ENCODE results near the gene CTDSP2. TPM values are rescaled to one million over a fixed set of nuclear protein-coding genes. Genes with fewer than 3 reads are reported as not detected.

The CTDSP2 gene
- total and polyA plus RNA-seq, 10 of the 15 experiments (the other 5 are each of a cell fraction or from before 2014, with no cell fraction given), result 17.3 to 98.2 (median 54.1) TPM

DNA sequence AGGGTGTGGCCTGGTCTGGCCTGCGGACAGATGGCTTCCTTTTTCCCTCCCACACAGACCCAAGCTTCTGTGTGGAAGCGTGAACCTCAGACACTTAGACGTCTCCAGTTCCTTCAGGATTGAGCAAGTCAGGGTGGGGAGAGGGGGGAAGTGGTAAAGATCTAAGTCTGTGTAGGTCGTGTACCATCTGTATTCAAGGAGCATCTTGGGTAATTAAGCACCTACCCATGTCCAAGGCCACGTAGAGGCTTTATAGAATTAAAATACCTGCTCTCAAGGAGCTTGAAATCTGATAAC lies 29.7 kb downstream of the CTDSP2 start:
- Histone ChIP-seq H3K27me3 (replicated peaks in 1 of 2; ENCODE audit: control insufficient read depth in 2 of 2, insufficient read depth in 2 of 2, low read length in 1 of 2) (no peaks in the 10 kb centered on the region), H3K4me1 (ENCODE audit: control insufficient read depth, insufficient read depth, low read length) (no peaks in the 10 kb centered on the region), H3K4me2 (ENCODE audit: control insufficient read depth, insufficient read depth) (no peak overlapping the region), H3K36me3 (ENCODE audit: control insufficient read depth in 2 of 2, insufficient read depth in 2 of 2, low read length in 1 of 2) (peaks cover 2 to 6% of the 10 kb centered on the region in 2 experiments; a peak in 3 of 4 replicates), H3K4me3 (no peak overlapping the region), H3K79me2 (ENCODE audit: control insufficient read depth, insufficient read depth, low read length) (no peaks in the 10 kb centered on the region), H3K9ac (ENCODE audit: control insufficient read depth, insufficient read depth, low read length) (no peak overlapping the region), H3K9me3 (replicated peaks; ENCODE audit: control insufficient read depth, insufficient read depth, low read length) (no peaks in the 10 kb centered on the region), H2AFZ (ENCODE audit: control insufficient read depth, low read depth, low read length) (no peak overlapping the region), H3K27ac (ENCODE audit: control insufficient read depth, insufficient read depth) (no peak overlapping the region), H4K20me1 (ENCODE audit: control insufficient read depth, insufficient read depth) (no peaks in the 10 kb centered on the region)
- CTCF ChIA-PET, result interaction anchor here (1.2 to 2.6 kb wide), 5 partner anchors 11 to 88 kb away, joined by 3 to 6 read pairs (median 4); no protein-coding TSS in a partner anchor
- no peak for FAIRE-seq
- no TSS peak for BruUV-seq (replicated peaks)
- DNase-seq (ENCODE audit: low read depth, low spot score), result no peak
- SMC1A ChIA-PET (ENCODE audit: uncharacterized antibody, unreplicated experiment), result interaction anchor here (0.6 kb wide), 1 partner anchor 39 kb away, joined by 3 read pairs; no protein-coding TSS in a partner anchor
- RAD21 ChIA-PET (ENCODE audit: unreplicated experiment), result interaction anchor here (1.0 kb wide), 1 partner anchor 101 kb away, joined by 3 read pairs; no protein-coding TSS in a partner anchor
- intact Hi-C loops (cut with micrococcal nuclease; ENCODE audit: unreplicated experiment), result no loop called here
- 49% methylated on average over 5 of the region's 5 CpGs for WGBS (ENCODE audit: insufficient coverage, insufficient replicate concordance, low lambda C conversion rate, missing lambda C conversion rate)
- ATAC-seq, result no peak
- in situ Hi-C loops (cut with MboI), result no loop called here
- POLR2A ChIA-PET, result no interaction called here
- no peak for TF ChIP-seq WRNIP1 (IDR thresholded peaks at IDR 0.05; ENCODE audit: borderline replicate concordance, low read depth, low read length)
- no peak for TF ChIP-seq POLR2AphosphoS2 (IDR thresholded peaks at IDR 0.05; ENCODE audit: low read depth, low read length)
- TF ChIP-seq CHD1 (IDR thresholded peaks at IDR 0.05; ENCODE audit: low read depth, low read length), result no peak
- TF ChIP-seq, protein P1, sequence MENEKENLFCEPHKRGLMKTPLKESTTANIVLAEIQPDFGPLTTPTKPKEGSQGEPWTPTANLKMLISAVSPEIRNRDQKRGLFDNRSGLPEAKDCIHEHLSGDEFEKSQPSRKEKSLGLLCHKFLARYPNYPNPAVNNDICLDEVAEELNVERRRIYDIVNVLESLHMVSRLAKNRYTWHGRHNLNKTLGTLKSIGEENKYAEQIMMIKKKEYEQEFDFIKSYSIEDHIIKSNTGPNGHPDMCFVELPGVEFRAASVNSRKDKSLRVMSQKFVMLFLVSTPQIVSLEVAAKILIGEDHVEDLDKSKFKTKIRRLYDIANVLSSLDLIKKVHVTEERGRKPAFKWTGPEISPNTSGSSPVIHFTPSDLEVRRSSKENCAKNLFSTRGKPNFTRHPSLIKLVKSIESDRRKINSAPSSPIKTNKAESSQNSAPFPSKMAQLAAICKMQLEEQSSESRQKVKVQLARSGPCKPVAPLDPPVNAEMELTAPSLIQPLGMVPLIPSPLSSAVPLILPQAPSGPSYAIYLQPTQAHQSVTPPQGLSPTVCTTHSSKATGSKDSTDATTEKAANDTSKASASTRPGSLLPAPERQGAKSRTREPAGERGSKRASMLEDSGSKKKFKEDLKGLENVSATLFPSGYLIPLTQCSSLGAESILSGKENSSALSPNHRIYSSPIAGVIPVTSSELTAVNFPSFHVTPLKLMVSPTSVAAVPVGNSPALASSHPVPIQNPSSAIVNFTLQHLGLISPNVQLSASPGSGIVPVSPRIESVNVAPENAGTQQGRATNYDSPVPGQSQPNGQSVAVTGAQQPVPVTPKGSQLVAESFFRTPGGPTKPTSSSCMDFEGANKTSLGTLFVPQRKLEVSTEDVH (IDR thresholded peaks at IDR 0.05; ENCODE audit: low read depth, partially characterized antibody), result no peak
- TF ChIP-seq STAT1 (conservative IDR thresholded peaks at IDR 0.05), result no peak
- no peak for TF ChIP-seq ZNF24 (IDR thresholded peaks at IDR 0.05)
- TF ChIP-seq MEF2B (IDR thresholded peaks at IDR 0.05; ENCODE audit: partially characterized antibody, poor library complexity, severe bottlenecking), result no peak
- no peak for TF ChIP-seq ZNF687 (IDR thresholded peaks at IDR 0.05)
- no peak for TF ChIP-seq FOXM1 (IDR thresholded peaks at IDR 0.05; ENCODE audit: low read depth, low read length)
- TF ChIP-seq, protein P2, sequence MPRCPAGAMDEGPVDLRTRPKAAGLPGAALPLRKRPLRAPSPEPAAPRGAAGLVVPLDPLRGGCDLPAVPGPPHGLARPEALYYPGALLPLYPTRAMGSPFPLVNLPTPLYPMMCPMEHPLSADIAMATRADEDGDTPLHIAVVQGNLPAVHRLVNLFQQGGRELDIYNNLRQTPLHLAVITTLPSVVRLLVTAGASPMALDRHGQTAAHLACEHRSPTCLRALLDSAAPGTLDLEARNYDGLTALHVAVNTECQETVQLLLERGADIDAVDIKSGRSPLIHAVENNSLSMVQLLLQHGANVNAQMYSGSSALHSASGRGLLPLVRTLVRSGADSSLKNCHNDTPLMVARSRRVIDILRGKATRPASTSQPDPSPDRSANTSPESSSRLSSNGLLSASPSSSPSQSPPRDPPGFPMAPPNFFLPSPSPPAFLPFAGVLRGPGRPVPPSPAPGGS (IDR thresholded peaks at IDR 0.05; ENCODE audit: borderline replicate concordance, insufficient read depth, low read depth, low read length, poor library complexity, severe bottlenecking), result no peak
- TF ChIP-seq SMARCA5 (IDR thresholded peaks at IDR 0.05), result no peak
- no peak for TF ChIP-seq MLLT1 (IDR thresholded peaks at IDR 0.05)
- no peak for TF ChIP-seq EGR1 (IDR thresholded peaks at IDR 0.05; ENCODE audit: borderline replicate concordance in 1 of 2, low read depth in 2 of 2, low read length in 2 of 2)
- TF ChIP-seq CBX3 (IDR thresholded peaks at IDR 0.05; ENCODE audit: borderline replicate concordance, low read depth), result no peak
- no peak for TF ChIP-seq MYC (IDR thresholded peaks at IDR 0.05; ENCODE audit: insufficient read depth, insufficient read length, insufficient replicate concordance, low read length, severe bottlenecking)
